ENCODE measurements around the gene CTRB2.

GRCh38 chr16:75225092-75225491, 18.1 kb upstream of the CTRB2 start:
- no peak for TF ChIP-seq STAT6 (CRISPR knock-in tag; conservative IDR thresholded peaks at IDR 0.05; ENCODE audit: low read depth)
- TF ChIP-seq, protein P1, sequence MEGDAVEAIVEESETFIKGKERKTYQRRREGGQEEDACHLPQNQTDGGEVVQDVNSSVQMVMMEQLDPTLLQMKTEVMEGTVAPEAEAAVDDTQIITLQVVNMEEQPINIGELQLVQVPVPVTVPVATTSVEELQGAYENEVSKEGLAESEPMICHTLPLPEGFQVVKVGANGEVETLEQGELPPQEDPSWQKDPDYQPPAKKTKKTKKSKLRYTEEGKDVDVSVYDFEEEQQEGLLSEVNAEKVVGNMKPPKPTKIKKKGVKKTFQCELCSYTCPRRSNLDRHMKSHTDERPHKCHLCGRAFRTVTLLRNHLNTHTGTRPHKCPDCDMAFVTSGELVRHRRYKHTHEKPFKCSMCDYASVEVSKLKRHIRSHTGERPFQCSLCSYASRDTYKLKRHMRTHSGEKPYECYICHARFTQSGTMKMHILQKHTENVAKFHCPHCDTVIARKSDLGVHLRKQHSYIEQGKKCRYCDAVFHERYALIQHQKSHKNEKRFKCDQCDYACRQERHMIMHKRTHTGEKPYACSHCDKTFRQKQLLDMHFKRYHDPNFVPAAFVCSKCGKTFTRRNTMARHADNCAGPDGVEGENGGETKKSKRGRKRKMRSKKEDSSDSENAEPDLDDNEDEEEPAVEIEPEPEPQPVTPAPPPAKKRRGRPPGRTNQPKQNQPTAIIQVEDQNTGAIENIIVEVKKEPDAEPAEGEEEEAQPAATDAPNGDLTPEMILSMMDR (IDR thresholded peaks at IDR 0.05) = no peak
- TF ChIP-seq RELA (CRISPR knock-in tag; IDR thresholded peaks at IDR 0.05; ENCODE audit: borderline replicate concordance) = no peak
- TF ChIP-seq ETV6 (CRISPR knock-in tag; IDR thresholded peaks at IDR 0.05) = no peak
- no peak for TF ChIP-seq TCF7 (CRISPR knock-in tag; IDR thresholded peaks at IDR 0.05; ENCODE audit: low read depth)

All from WTC11 (cell line).